22Rv1 (cell line): ENCODE measurements around the gene CELF4.

Experiments used
- CTCF ChIP-seq: fragments of 450-650 bp; IDR thresholded peaks from 2 replicates; pipeline ENCODE4 v1.5.1; 2017; ENCODE audit warnings: mild to moderate bottlenecking
- ZFX ChIP-seq: fragments of 450-650 bp; IDR thresholded peaks from 2 replicates; pipeline ENCODE4 v1.6.1; 2017; ENCODE audit warnings: antibody characterized with exemption, borderline replicate concordance

- TF ChIP-seq CTCF (no peak), ZFX (no peak)
These were observed 8.5 kb upstream of the CELF4 start for GRCh38 chr18:37574113-37574512.
